DOHH2 (cell line): ENCODE measurements around the gene AFAP1.

Experiments
- CTCF ChIP-seq: fragments of 200-600 bp; sonication (generic); IDR thresholded peaks from one replicate; pipeline ENCODE4 v1.5.1; 2014; ENCODE audit warnings: antibody characterized with exemption, mild to moderate bottlenecking, low read depth, low read length; ENCODE audit not compliant: poor library complexity, severe bottlenecking
- EZH2phosphoT487 ChIP-seq: fragments of 200-600 bp; sonication (generic); IDR thresholded peaks from 2 replicates; pipeline ENCODE4 v1.6.1; 2017; ENCODE audit warnings: borderline replicate concordance, mild to moderate bottlenecking, antibody characterized with exemption, low read length, moderate library complexity, mixed read lengths

- TF ChIP-seq CTCF (no peak), EZH2phosphoT487 (no peak)
These were observed 184.9 kb downstream of the AFAP1 start for GRCh38 chr4:7754565-7755262.
